Adipocyte (in vitro differentiated cells): ENCODE data around the gene RWDD1.

Experiments
- DNase-seq: peaks from one replicate; pipeline ENCODE4 v3.0.0-alpha.2; 2015; ENCODE audit warnings: low read depth
- H3K27me3 ChIP-seq: replicated peaks from 2 replicates; pipeline ENCODE4 v1.7.0; 2013; ENCODE audit warnings: mild to moderate bottlenecking, low read length, moderate library complexity; ENCODE audit not compliant: control insufficient read depth, insufficient read depth
- H3K36me3 ChIP-seq: 2 replicates; pipeline ENCODE4 v1.7.0; 2013; ENCODE audit warnings: low read length, mild to moderate bottlenecking, moderate library complexity; ENCODE audit not compliant: control insufficient read depth, insufficient read depth, severe bottlenecking
- H3K4me1 ChIP-seq: 2 replicates; pipeline ENCODE4 v1.7.0; 2013; ENCODE audit warnings: mild to moderate bottlenecking, low read length, moderate library complexity; ENCODE audit not compliant: control insufficient read depth, insufficient read depth
- H3K4me3 ChIP-seq: 2 replicates; pipeline ENCODE4 v1.7.0; 2013; ENCODE audit warnings: mild to moderate bottlenecking, low read length, moderate library complexity
- H3K9ac ChIP-seq: 2 replicates; pipeline ENCODE4 v1.7.0; 2013; ENCODE audit warnings: mild to moderate bottlenecking, low read length, moderate library complexity
- H3K9me3 ChIP-seq: 2 replicates; pipeline ENCODE4 v1.7.0; 2013; ENCODE audit warnings: mild to moderate bottlenecking, low read length, moderate library complexity; ENCODE audit not compliant: control insufficient read depth

The RWDD1 gene

GRCh38 chr6:116536216-116536621 lies 35.1 kb upstream of the RWDD1 start:
- DNase-seq, result peak; percentile 91
- H3K9ac ChIP-seq, result no peak overlapping the region
- H3K27me3 ChIP-seq, result no peaks in the 10 kb centered on the region
- no peaks in the 10 kb centered on the region for H3K9me3 ChIP-seq
- H3K4me1 ChIP-seq, result peaks cover 5% of the 10 kb centered on the region
- H3K4me3 ChIP-seq, result no peak overlapping the region
- no peaks in the 10 kb centered on the region for H3K36me3 ChIP-seq

- no peaks in the 10 kb centered on the region for H3K27me3 ChIP-seq
- no peaks in the 10 kb centered on the region for H3K9me3 ChIP-seq
- DNase-seq, result no peak
- H3K4me1 ChIP-seq, result peaks cover 4% of the 10 kb centered on the region
- no peak overlapping the region for H3K4me3 ChIP-seq
- no peaks in the 10 kb centered on the region for H3K36me3 ChIP-seq
- H3K9ac ChIP-seq, result no peak overlapping the region
Measured at GRCh38 chr6:116542426-116542825, 28.9 kb upstream of the RWDD1 start.

GRCh38 chr6:116543149-116543548 lies 28.2 kb upstream of the RWDD1 start:
- no peak for DNase-seq

GRCh38 chr6:116545651-116546050 lies 25.7 kb upstream of the RWDD1 start, which contains the start of gene TRAPPC3L:
Gene TRAPPC3L, minus strand, starts transcription at chr6:116545684. Its CDS starts 170 bp downstream, at chr6:116545514.
- Histone ChIP-seq H3K36me3 (no peaks in the 10 kb centered on the region), H3K4me3 (peak within 1 kb of the TSS; percentile 21), H3K9ac (peak within 1 kb of the TSS; percentile 46), H3K4me1 (peaks cover 4% of the 10 kb centered on the region), H3K27me3 (no peaks in the 10 kb centered on the region), H3K9me3 (no peaks in the 10 kb centered on the region)
- DNase-seq, result peak; percentile 47

More at GRCh38 chr6:116543149-116543548, 28.2 kb upstream of the RWDD1 start:
- Histone ChIP-seq H3K4me1 (peaks cover 4% of the 10 kb centered on the region), H3K27me3 (no peaks in the 10 kb centered on the region), H3K4me3 (no peak overlapping the region), H3K9ac (no peak overlapping the region), H3K9me3 (no peaks in the 10 kb centered on the region), H3K36me3 (no peaks in the 10 kb centered on the region)

DNA sequence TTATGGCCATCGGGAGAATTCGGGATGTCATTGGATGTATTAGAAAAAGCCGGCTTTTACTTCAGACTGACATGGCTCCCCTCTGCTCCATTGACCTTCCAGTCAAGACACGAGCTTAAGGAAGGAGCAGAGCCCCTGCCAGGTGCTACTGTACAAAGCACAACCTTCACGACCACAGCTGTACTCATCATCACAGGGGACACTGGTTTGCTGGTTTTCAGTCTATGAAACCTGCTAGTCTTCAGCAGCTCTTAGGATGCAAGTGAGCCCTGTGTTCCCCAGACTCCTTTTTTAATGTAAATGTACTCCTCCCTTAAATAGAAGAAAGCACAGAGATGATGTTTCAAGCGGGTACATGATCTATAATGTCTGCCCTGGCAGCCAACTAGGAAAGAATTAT lies 23.9 kb upstream of the RWDD1 start:
- Histone ChIP-seq H3K9ac (no peak overlapping the region), H3K4me1 (peaks cover 4% of the 10 kb centered on the region), H3K36me3 (no peaks in the 10 kb centered on the region), H3K9me3 (no peaks in the 10 kb centered on the region), H3K27me3 (no peaks in the 10 kb centered on the region), H3K4me3 (no peak overlapping the region)
- DNase-seq, result no peak

- Histone ChIP-seq H3K27me3 (no peaks in the 10 kb centered on the region), H3K9me3 (no peaks in the 10 kb centered on the region), H3K4me1 (peaks cover 5% of the 10 kb centered on the region), H3K36me3 (no peaks in the 10 kb centered on the region), H3K9ac (no peak overlapping the region), H3K4me3 (no peak overlapping the region)
- no peak for DNase-seq
Measured at GRCh38 chr6:116550796-116551195, 20.5 kb upstream of the RWDD1 start.

- Histone ChIP-seq H3K4me1 (peaks cover 25% of the 10 kb centered on the region), H3K4me3 (no peak within 1 kb of the TSS), H3K36me3 (no peaks in the 10 kb centered on the region), H3K9me3 (no peaks in the 10 kb centered on the region), H3K27me3 (no peaks in the 10 kb centered on the region), H3K9ac (no peak within 1 kb of the TSS)
- DNase-seq, result no peak
Measured at GRCh38 chr6:116553451-116553850, 17.9 kb upstream of the RWDD1 start, which contains the start of gene CALHM4. Gene CALHM4, plus strand, starts transcription at chr6:116553751. Its CDS starts 43 bp downstream, at chr6:116553794.

- Histone ChIP-seq H3K36me3 (no peaks in the 10 kb centered on the region), H3K9me3 (no peaks in the 10 kb centered on the region), H3K9ac (no peak overlapping the region), H3K4me3 (no peak overlapping the region), H3K27me3 (no peaks in the 10 kb centered on the region), H3K4me1 (peaks cover 27% of the 10 kb centered on the region)
- peak; percentile 56 for DNase-seq
Measured at GRCh38 chr6:116556065-116556464, 15.2 kb upstream of the RWDD1 start.

DNA sequence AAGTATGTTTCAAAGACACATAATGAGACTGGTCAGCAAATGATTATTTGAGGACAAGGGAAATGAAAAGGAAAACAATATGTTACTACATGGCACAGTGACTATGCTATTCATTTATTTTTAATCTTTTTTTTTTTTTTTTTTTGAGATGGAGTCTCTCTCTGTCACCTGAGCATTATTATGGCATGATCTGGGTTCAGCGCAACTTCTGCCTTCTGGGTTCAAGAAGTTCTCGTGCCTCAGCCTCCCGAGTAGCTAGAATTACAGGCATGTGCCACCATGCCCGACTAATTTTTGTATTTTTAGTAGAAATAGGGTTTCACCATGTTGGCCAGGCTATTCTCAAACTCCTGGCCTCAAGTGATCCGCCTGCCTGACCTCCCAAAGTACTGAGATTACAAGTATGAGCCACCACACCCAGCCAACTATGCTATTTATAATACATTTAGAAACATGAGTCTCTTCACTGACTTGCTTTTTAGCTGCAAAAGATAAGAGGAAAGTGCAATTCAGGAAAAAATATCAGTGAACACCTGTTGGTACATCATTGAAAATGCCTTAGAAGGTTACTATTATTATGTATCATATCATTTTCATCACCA lies 14.4 kb upstream of the RWDD1 start:
- no peaks in the 10 kb centered on the region for H3K27me3 ChIP-seq
- no peak for DNase-seq
- no peaks in the 10 kb centered on the region for H3K9me3 ChIP-seq
- H3K4me3 ChIP-seq, result no peak overlapping the region
- no peak overlapping the region for H3K9ac ChIP-seq
- H3K4me1 ChIP-seq, result peaks cover 29% of the 10 kb centered on the region
- no peaks in the 10 kb centered on the region for H3K36me3 ChIP-seq

DNA sequence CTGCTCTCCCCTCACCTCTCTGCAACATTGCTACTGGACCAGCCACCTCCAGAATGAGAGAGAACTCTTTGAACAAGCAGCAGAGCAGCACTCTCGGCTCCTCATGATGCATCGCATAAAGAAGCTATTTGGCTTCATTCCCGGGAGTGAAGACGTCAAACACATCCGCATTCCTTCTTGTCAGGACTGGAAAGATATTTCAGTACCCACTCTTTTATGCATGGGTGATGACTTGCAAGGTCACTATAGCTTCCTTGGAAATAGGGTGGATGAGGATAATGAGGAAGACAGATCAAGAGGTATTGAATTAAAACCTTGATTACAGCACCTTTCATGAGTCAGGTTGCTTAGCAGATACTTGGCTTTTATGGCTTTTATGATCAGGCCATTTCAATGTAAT lies 13.4 kb upstream of the RWDD1 start:
- Histone ChIP-seq H3K4me3 (no peak overlapping the region), H3K27me3 (no peaks in the 10 kb centered on the region), H3K9ac (no peak overlapping the region), H3K9me3 (no peaks in the 10 kb centered on the region), H3K36me3 (no peaks in the 10 kb centered on the region), H3K4me1 (peaks cover 37% of the 10 kb centered on the region)
- peak; percentile 93 for DNase-seq

GRCh38 chr6:116560130-116560529 lies 11.2 kb upstream of the RWDD1 start:
- Histone ChIP-seq H3K4me1 (peaks cover 38% of the 10 kb centered on the region), H3K9me3 (no peaks in the 10 kb centered on the region), H3K36me3 (no peaks in the 10 kb centered on the region), H3K4me3 (no peak overlapping the region), H3K27me3 (no peaks in the 10 kb centered on the region), H3K9ac (no peak overlapping the region)
- DNase-seq, result no peak
